ENCODE measurements around the gene PRSS33. TPM values are rescaled to one million over a fixed set of nuclear protein-coding genes. Genes with fewer than 3 reads are reported as not detected.

Gene PRSS33
- total RNA-seq, 6 experiments from 2014 or later, result not detected

DNA sequence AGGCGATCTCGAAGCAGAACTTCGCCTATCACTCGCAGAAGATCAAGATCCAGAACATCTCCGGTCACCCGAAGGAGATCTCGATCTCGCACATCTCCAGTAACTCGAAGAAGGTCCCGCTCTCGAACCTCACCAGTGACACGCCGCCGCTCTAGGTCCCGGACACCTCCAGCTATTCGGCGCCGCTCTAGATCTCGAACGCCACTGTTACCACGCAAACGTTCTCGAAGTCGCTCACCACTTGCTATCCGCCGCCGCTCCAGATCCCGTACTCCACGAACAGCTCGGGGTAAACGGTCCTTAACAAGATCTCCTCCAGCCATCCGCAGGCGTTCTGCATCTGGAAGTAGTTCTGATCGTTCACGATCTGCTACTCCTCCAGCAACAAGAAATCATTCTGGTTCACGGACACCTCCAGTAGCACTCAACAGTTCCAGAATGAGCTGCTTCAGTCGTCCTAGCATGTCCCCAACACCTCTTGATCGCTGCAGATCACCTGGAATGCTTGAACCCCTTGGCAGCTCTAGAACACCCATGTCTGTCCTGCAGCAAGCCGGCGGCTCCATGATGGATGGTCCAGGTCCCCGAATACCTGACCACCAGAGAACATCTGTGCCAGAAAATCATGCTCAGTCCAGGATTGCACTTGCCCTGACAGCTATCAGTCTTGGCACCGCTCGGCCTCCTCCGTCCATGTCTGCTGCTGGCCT lies 20.8 kb downstream of the PRSS33 start:
- Mint-ChIP-seq H3K27me3 (ENCODE audit: insufficient read depth) (peaks cover 18% of the 10 kb centered on the region), H3K36me3 (ENCODE audit: low read depth) (peaks cover 76% of the 10 kb centered on the region), H3K4me1 (ENCODE audit: low read depth) (peaks cover 28% of the 10 kb centered on the region), H3K27ac (peak overlapping the region; percentile 23; the same call in 1 of the 2 replicates), H3K4me3 (no peak overlapping the region), H3K9me3 (peaks cover 43% of the 10 kb centered on the region)
- no peak for DNase-seq
- TF ChIP-seq, protein P1, sequence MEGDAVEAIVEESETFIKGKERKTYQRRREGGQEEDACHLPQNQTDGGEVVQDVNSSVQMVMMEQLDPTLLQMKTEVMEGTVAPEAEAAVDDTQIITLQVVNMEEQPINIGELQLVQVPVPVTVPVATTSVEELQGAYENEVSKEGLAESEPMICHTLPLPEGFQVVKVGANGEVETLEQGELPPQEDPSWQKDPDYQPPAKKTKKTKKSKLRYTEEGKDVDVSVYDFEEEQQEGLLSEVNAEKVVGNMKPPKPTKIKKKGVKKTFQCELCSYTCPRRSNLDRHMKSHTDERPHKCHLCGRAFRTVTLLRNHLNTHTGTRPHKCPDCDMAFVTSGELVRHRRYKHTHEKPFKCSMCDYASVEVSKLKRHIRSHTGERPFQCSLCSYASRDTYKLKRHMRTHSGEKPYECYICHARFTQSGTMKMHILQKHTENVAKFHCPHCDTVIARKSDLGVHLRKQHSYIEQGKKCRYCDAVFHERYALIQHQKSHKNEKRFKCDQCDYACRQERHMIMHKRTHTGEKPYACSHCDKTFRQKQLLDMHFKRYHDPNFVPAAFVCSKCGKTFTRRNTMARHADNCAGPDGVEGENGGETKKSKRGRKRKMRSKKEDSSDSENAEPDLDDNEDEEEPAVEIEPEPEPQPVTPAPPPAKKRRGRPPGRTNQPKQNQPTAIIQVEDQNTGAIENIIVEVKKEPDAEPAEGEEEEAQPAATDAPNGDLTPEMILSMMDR (IDR thresholded peaks at IDR 0.05), result no peak

DNA sequence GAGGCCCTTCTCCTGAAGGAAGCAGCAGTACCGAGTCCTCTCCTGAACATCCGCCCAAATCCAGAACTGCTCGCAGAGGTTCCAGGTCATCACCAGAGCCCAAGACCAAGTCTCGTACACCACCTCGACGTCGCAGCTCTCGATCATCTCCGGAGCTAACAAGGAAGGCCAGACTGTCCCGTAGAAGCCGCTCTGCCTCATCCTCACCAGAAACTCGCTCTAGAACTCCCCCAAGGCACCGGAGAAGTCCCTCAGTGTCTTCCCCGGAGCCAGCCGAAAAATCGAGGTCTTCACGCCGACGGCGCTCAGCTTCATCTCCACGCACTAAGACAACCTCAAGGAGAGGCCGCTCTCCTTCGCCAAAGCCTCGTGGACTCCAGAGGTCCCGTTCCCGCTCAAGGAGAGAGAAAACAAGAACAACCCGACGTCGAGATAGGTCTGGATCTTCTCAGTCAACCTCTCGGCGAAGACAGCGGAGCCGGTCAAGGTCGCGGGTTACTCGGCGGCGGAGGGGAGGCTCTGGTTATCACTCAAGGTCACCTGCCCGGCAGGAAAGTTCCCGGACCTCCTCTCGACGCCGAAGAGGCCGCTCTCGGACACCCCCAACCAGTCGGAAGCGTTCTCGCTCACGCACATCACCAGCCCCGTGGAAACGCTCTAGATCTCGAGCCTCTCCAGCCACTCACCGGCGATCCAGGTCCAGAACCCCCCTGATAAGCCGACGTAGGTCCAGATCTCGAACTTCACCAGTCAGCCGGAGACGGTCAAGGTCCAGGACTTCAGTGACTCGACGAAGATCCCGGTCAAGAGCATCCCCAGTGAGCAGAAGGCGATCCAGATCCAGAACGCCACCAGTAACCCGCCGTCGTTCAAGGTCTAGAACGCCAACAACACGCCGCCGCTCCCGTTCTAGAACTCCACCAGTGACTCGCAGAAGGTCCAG lies 21.6 kb downstream of the PRSS33 start:
- Mint-ChIP-seq H3K27ac (peak overlapping the region; percentile 23; the same call in 1 of the 2 replicates), H3K4me1 (ENCODE audit: low read depth) (peaks cover 32% of the 10 kb centered on the region), H3K36me3 (ENCODE audit: low read depth) (peaks cover 84% of the 10 kb centered on the region), H3K4me3 (peak overlapping the region; percentile 32; the same call in 1 of the 2 replicates), H3K9me3 (peaks cover 43% of the 10 kb centered on the region), H3K27me3 (ENCODE audit: insufficient read depth) (peaks cover 16% of the 10 kb centered on the region)
- TF ChIP-seq, protein P1 (IDR thresholded peaks at IDR 0.05), result no peak
- DNase-seq, result no peak

DNA sequence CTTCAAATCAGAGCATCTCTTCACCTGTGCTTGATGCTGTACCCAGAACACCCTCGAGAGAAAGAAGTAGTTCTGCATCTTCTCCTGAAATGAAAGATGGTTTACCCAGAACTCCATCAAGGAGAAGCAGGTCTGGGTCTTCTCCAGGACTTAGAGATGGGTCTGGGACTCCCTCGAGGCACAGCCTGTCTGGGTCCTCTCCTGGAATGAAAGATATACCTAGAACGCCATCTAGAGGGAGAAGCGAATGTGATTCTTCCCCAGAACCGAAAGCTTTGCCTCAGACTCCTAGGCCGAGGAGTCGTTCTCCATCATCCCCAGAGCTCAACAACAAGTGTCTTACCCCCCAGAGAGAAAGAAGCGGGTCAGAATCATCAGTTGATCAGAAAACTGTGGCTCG lies 22.6 kb downstream of the PRSS33 start:
- Mint-ChIP-seq H3K36me3 (ENCODE audit: low read depth) (peaks cover 90% of the 10 kb centered on the region), H3K27ac (no peak overlapping the region), H3K9me3 (peaks cover 43% of the 10 kb centered on the region), H3K4me1 (ENCODE audit: low read depth) (peaks cover 39% of the 10 kb centered on the region), H3K4me3 (no peak overlapping the region), H3K27me3 (ENCODE audit: insufficient read depth) (peaks cover 14% of the 10 kb centered on the region)
- TF ChIP-seq, protein P1 (IDR thresholded peaks at IDR 0.05), result no peak
- DNase-seq, result no peak

DNA sequence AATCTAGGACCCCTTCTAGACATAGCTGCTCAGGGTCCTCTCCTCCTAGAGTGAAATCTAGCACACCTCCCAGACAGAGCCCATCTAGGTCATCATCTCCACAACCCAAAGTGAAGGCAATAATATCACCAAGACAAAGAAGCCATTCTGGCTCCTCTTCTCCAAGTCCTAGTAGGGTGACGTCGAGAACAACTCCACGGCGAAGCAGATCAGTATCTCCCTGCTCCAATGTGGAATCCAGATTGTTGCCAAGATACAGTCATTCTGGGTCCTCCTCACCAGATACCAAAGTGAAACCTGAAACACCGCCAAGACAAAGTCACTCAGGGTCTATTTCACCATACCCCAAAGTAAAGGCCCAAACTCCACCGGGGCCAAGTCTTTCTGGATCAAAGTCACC lies 24.2 kb downstream of the PRSS33 start:
- DNase-seq, result no peak
- TF ChIP-seq, protein P1 (IDR thresholded peaks at IDR 0.05), result no peak
- H3K36me3 Mint-ChIP-seq (ENCODE audit: low read depth), result peaks cover 95% of the 10 kb centered on the region
- peak overlapping the region; percentile 27; the same call in 1 of the 2 replicates for H3K27ac Mint-ChIP-seq
- peaks cover 12% of the 10 kb centered on the region for H3K27me3 Mint-ChIP-seq (ENCODE audit: insufficient read depth)
- H3K4me3 Mint-ChIP-seq, result no peak overlapping the region; the same call in 1 of the 2 replicates
- peaks cover 41% of the 10 kb centered on the region for H3K4me1 Mint-ChIP-seq (ENCODE audit: low read depth)
- peaks cover 43% of the 10 kb centered on the region for H3K9me3 Mint-ChIP-seq

DNA sequence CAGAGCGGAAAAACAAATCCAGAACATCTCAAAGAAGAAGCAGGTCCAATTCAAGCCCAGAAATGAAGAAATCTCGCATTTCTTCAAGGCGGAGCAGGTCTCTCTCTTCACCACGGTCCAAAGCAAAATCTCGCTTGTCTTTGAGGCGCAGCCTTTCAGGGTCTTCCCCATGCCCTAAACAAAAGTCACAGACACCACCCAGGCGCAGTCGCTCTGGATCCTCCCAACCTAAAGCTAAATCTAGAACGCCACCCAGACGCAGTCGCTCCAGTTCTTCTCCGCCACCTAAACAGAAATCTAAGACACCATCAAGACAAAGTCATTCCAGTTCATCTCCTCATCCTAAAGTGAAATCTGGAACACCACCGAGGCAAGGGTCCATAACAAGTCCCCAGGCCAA lies 24.6 kb downstream of the PRSS33 start:
- TF ChIP-seq, protein P1 (IDR thresholded peaks at IDR 0.05), result no peak
- Mint-ChIP-seq H3K9me3 (peaks cover 43% of the 10 kb centered on the region), H3K4me1 (ENCODE audit: low read depth) (peaks cover 36% of the 10 kb centered on the region), H3K27me3 (ENCODE audit: insufficient read depth) (peaks cover 12% of the 10 kb centered on the region), H3K36me3 (ENCODE audit: low read depth) (peaks cover 95% of the 10 kb centered on the region), H3K4me3 (no peak overlapping the region; the same call in 1 of the 2 replicates), H3K27ac (no peak overlapping the region)
- DNase-seq, result no peak

All from HFFc6 (cell line).